ENCODE results near the gene PIEZO1.

Gene PIEZO1

GRCh38 chr16:88816736-88817535 lies 31.9 kb upstream of the PIEZO1 start:
- no peak for DNase-seq

GRCh38 chr16:88815901-88816589 lies 31.0 kb upstream of the PIEZO1 start:
- DNase-seq, result peak; percentile 45

DNA sequence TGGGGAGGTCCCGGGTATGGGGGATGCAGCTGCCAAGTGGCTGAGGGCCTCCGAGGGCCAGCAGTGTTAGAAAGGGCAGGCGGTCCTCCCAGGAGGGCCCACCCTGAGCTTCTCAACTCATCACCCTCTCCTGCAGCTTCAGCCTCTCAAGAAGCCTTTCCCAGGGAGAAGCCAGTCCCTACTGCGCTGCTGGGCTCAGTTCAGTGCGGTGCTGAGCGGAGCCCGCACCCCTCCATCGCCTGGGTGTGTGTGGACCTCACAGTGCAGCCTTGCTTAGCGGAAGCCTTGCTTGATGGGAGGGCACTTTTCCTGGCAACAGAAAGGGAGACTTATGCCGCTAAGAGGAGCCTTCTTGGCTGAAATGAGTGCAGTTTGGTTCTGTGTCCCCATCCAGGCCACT lies 30.2 kb upstream of the PIEZO1 start:
- no peak for DNase-seq

GRCh38 chr16:88814144-88814502 lies 29.1 kb upstream of the PIEZO1 start:
- no peak for DNase-seq

DNA sequence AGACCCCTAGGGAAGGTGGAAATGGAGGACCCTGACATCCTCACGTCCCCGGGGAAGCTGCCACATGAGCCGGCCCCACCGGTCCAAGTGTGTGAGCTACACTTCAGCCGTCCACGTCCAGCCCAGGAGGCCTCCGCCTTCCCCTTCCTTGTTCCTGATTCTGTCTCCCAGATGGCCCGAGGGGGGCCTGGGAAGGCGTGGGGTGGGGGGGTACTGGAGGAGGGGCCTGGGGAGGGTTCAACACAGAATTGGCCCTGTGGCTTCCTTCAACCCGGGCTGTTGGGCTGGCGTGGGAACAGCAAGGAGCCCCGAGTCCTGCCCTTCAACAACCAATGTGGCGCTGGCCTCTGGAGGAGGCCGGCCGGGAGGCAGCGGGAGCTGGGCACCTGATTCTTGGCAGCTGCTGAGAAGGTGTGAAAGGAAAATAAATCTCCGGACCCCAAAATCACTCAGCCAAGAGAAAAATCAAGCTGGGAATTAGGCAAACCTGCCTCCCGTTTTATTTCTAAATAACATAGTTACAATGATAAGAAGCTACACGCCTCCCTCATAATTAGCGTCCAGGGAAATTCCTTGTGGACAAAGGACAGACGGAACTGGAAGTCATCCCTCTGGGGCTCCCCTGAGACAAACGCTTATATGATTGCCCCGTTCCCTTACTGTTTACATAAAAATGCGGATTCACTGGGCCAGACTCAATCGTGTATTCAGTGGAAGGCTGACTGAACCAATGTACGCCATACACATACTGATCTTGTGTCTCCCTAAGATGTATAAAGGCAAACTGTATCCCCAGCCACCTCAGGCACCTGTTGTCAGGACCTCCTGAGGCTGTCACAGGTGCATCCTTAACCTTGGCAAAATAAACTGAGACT lies 28.5 kb upstream of the PIEZO1 start:
- DNase-seq, result no peak

DNA sequence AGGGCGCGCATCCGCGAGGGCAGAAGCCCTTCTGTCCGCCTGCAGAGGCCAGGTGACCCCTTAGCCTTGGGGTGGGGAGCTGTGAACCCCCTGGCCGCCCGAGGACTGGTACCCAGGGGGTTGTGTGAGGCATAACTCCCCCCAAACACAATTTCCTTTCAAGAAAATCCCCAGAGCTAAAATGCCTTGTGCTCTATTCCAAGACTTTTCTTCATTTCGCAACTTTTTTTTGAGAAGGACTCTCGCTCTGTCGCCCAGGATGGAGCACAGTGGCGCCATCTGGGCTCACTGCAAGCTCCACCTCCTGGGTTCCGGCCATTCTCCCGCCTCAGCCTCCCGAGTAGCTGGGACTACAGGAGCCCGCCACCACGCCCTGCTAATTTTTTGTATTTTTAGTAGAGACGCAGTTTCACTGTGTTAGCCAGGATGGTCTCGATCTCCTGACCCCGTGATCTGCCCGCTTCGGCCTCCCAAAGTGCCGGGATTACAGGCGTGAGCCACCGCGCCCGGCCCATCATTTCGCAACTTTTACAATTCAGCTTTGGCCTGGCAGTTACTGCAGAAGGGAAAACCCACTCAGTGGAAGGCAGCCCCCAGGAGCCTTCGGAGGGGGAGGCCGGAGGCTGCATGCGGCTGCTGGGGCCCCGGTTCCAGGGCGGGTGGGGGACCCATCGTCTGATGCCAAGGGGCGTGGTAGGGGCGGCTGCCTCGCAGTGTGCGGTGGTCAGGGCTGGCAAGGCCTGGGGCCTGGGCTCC lies 27.7 kb upstream of the PIEZO1 start:
- DNase-seq, result no peak

GRCh38 chr16:88811769-88812512 lies 26.9 kb upstream of the PIEZO1 start, which contains the start of gene APRT:
TSS of gene APRT (minus strand) at chr16:88811928. CDS start at chr16:88811899, 29 bp downstream.
- peak; percentile 88 for DNase-seq

DNA sequence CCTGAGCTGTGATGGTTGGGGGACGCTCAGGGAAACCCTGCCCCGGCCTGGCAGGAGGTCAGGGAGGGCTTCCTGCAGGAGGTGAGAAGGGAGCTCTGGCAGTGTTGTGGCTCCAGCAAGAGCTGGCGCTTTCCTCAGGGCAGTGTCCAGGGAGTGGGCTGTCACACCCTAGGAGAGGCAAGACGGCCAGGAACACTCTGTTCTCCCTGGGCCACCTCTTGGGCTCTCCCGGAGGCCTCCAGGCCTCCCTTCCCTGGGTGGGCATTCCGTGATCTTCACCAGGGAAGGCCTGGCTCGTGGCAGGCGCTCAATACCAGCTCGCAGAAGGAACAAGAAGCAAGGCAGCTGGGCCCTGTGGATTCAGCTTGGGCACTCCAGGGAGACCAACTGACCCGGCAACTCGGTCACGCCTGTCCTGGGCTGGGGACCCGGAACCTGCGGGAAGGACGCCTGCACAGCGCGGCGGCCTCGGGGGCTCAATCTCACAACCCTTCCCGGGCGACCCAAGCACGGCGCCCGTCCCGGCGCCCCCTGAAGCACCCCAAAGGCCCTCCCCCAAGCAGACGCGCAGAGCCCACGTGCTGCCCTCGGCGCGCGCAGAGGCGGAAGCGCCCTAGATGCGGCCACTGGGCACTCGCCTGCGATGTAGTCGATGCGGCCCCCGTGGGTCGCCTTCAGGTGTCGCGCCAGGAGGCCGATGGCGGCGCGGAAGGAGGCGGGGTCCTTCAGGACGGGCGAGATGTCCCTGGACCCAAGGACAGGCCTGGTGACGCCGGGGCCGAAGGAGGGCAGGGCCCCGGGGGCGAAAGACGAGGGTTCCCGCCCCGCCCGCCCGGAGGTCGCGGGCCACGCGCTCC lies 26.1 kb upstream of the PIEZO1 start:
- peak; percentile 75 for DNase-seq

- DNase-seq, result no peak
Measured at GRCh38 chr16:88810166-88810911, 25.3 kb upstream of the PIEZO1 start.

GRCh38 chr16:88809676-88810165 lies 24.7 kb upstream of the PIEZO1 start:
- DNase-seq, result no peak

- no peak for DNase-seq
Measured at GRCh38 chr16:88809068-88809675, 24.2 kb upstream of the PIEZO1 start.

- DNase-seq, result no peak
Measured at GRCh38 chr16:88807626-88808453, 22.8 kb upstream of the PIEZO1 start.

GRCh38 chr16:88807142-88807625 lies 22.2 kb upstream of the PIEZO1 start:
- no peak for DNase-seq

DNA sequence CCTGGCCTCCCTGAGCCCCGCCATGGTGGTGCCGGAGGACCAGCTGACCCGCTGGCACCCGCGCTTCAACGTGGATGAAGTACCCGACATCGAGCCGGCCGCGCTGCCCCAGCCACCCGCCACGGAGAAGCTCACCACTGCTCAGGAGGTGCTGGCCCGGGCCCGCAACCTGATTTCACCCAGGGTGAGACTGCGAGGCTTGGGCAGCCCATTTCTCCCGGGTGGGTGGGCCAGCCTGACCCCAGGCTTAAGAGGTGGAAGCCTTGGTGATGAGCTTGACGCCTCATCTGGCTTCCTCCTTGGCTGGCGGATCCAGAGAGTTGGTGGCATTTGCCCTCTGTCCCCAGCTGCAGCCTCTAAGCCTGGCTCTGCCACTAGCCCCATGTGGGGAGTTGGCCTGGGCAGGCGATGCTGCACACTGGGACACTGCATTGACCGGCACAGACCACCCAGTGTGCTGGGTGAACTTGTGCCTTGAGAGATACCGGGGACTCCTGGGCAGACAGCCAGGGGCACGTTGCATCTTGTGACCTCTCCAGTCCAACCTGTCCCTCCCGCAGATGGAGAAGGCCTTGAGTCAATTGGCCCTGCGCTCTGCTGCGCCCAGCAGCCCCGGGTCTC lies 21.6 kb upstream of the PIEZO1 start:
- no peak for DNase-seq

- DNase-seq, result no peak
Measured at GRCh38 chr16:88805887-88806393, 20.9 kb upstream of the PIEZO1 start.

DNA sequence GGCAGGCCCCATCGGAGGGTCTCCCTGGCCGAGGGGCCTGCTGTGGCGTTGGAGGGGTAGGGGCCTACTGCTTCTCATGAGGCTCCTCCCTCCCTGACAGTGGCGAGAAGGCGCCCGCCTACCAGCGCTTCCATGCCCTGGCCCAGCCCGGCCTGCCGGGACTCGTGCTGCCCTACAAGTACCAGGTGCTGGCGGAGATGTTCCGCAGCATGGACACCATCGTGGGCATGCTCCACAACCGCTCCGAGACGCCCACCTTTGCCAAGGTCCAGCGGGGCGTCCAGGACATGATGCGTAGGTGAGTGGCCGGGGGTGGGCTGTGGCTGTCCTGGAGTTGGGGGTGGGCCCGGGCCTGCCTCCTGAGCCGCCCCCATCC lies 20.3 kb upstream of the PIEZO1 start:
- no peak for DNase-seq

DNA sequence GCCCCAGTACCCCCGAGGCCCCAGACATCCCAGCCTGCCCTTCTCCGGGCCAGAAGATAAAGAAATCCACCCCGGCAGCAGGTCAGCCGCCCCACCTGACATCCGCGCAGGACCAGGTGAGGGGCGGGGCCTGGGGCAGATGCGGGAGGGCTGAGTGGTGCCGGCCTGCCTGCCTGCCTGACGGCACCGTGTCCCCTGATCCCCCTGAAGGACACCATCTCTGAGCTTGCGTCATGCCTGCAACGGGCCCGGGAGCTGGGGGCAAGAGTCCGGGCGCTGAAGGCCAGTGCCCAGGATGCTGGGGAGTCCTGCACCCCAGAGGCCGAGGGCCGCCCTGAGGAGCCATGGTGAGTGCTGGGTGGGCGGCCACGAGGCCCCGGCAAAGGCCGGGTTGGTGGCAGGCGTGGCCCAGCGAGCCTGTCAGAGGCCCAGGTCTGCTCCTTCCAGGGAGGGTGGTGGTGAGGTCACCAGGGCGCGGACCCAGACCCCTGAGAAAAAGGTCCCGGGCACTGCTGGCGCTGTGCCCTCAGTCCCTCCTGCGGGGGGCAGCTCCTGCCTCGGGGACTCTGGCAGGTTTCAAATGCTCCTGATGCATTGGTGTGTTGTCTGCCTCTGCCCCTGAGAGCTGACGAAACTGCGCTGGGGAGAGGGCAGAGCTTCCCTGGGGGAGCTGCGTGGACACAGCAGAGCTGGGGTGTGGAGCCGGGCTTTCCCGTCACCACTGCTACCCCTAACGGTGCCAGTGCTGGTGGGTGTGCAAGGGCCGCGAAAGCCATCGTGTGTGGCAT lies 19.7 kb upstream of the PIEZO1 start:
- DNase-seq, result no peak
